GM21786 (cell line): ENCODE measurements around the gene GPRASP1.
A peak's percentile ranks its signal among the peaks of the same experiment; 100 is the strongest.
"Not testable (repeated sequence)": the region's sequence is repeated elsewhere in the genome, so short reads cannot be mapped to it uniquely, and the experiment has no call there.

Experiments
- ATAC-seq: cut with Tn5 transposase; IDR thresholded peaks from one replicate; pipeline ENCODE4 v1.9.1; 2021; ENCODE audit not compliant: unreplicated experiment

GPRASP1 gene, protein sequence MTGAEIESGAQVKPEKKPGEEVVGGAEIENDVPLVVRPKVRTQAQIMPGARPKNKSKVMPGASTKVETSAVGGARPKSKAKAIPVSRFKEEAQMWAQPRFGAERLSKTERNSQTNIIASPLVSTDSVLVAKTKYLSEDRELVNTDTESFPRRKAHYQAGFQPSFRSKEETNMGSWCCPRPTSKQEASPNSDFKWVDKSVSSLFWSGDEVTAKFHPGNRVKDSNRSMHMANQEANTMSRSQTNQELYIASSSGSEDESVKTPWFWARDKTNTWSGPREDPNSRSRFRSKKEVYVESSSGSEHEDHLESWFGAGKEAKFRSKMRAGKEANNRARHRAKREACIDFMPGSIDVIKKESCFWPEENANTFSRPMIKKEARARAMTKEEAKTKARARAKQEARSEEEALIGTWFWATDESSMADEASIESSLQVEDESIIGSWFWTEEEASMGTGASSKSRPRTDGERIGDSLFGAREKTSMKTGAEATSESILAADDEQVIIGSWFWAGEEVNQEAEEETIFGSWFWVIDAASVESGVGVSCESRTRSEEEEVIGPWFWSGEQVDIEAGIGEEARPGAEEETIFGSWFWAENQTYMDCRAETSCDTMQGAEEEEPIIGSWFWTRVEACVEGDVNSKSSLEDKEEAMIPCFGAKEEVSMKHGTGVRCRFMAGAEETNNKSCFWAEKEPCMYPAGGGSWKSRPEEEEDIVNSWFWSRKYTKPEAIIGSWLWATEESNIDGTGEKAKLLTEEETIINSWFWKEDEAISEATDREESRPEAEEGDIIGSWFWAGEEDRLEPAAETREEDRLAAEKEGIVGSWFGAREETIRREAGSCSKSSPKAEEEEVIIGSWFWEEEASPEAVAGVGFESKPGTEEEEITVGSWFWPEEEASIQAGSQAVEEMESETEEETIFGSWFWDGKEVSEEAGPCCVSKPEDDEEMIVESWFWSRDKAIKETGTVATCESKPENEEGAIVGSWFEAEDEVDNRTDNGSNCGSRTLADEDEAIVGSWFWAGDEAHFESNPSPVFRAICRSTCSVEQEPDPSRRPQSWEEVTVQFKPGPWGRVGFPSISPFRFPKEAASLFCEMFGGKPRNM (N-terminal part only)

DNA sequence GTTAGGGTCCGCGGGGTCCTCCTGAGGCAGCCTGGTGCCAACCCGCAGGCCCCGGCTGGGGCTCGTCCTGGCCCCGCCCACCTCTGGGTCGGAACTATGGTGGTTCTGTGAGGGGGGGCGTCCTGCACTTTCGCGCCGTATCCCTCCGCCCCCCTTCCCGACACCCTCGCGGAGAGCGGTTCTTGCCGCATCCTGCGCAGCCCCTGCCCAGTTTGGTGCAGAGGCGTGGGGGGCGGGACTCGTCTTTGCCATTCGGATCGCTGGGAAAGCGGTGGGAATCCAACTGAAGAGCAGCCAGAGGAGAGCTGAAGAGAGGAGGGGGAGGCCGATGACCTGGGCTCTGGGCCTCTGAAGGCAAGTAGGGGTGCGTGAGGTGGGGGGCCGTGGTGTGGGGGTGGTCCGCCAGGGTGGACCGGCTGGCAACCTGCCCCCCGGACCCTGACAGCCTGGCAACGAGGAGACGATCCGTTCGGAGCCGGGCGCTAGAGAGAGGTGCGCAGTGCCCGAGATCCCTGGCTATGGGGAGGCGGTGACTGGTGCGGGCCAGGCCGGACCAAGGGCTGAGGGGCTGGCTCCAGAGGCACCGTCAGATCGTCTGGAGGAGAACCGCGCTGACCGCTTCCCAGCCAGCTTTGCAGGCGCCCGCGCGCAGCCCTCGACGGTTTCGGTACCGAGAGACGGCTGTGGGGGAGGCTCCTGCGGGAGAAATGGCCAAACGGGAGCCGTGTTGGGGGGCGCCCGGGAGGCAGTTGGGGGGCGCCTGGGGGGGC lies at the start of gene GPRASP1:
GPRASP1 (plus strand) TSS at position 242 of the 770 bp plus-strand sequence. CDS start 2,431 bp downstream, outside the sequence.
- peak; percentile 33 for ATAC-seq

- no peak for ATAC-seq
These were observed 47.0 kb upstream of the GPRASP1 start for GRCh38 chrX:102604327-102604726.

DNA sequence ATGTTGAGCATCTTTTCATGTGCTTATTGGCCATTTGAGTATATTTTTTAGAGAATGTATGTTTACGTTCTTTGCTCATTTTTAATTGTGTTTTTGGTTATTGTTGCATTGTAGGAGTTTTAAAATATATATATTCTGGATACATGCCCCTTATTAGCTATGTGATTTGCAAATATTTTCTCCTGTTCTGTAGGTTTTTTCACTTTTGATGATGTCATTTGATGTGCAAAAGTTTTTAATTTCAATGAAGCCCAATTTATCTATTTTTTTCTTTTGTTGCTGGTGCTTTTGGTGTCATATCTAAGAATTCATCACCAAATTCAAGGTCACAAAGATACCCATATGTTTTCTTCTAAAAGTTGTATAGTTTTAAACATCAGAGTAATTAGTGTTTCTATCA lies 45.2 kb upstream of the GPRASP1 start:
- no peak for ATAC-seq

DNA sequence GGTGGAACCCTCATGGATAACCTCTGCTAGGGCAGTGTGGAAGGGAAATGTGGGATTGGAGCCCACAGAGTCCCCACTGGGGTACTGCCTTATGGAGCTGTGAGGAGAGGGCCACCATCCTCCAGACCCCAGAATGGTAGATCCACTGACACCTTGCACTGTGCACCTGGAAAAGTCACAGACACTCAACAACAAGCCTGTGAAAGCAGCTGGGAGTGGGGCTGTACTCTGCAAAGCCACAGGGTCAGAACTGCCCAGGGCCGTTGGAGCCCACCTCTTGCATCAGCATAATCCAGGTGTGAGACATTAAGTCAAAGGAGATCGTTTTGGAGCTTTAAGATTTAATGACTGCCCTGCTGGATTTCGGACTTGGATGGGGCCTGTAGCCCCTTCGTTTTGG lies 40.4 kb upstream of the GPRASP1 start:
- no peak for ATAC-seq

- ATAC-seq = no peak
These were observed 27.2 kb upstream of the GPRASP1 start for GRCh38 chrX:102624105-102624504.

DNA sequence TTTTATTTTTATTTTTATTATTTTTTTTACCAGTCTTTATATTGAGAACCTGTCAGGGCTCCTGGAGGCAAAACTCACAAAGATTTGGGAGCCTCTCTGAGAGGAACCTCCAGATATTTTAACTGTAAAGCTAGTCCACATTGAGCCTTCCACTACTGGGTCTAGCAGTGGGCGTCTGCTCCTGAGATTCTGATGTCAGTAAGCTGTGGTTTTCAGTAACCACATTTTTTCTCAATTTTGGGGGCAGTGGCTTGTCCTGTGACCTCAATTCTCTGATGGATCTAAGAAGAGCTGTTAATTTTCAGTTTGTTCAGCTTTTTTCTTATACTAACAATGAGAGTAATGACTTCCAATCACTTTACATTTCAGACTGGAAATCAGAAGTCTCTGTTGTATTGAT lies 23.6 kb upstream of the GPRASP1 start:
- ATAC-seq = no peak

DNA sequence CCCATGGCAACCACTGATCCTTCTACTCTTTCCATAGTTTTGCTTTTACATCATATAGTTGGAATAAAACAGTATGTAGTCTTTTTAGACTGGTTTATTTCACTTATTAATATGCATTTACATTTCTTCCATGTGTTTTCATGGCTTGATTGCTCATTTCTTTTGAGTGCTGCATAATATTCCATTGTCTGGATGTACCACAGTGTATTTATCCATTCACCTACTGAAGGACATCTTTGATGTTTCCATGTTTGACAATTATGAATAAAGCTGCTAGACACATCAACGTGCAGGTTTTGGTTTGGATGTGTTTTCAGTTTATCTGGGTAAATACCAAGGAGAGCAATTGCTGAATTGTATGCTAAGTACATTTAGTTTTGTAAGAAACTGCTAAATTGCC lies 13.7 kb upstream of the GPRASP1 start:
- ATAC-seq = no peak

DNA sequence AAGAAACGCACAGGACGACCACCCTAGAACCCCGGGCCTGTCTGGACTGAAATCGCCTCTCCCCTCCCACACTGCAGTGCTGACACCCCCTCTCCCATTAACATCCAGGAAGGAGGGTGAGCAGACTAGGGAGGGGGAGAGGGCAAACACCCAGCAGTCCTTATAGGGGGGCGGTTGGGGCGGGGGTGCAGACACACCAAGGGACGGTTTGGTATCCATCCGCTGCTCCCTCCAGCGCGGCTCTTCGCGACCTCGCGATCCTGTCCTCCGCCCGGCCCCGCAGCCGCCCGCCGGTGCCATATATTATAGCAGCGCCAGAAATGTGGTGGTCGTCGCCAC lies 411 bp upstream of the GPRASP1 start:
- peak; percentile 6 for ATAC-seq

- peak; percentile 76 for ATAC-seq
These were observed 877 bp downstream of the GPRASP1 start for GRCh38 chrX:102652031-102652688.

DNA sequence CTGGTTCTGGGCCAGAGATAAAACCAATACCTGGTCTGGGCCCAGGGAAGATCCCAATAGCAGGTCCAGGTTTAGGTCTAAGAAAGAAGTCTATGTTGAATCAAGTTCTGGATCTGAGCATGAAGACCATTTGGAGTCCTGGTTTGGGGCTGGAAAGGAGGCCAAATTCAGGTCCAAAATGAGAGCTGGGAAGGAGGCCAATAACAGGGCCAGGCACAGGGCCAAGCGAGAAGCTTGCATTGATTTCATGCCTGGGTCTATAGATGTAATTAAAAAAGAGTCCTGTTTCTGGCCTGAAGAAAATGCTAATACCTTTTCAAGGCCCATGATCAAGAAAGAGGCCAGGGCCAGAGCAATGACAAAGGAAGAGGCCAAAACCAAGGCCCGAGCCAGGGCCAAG lies 3.4 kb downstream of the GPRASP1 start:
- ATAC-seq = no peak

- ATAC-seq = no peak
These were observed 7.3 kb downstream of the GPRASP1 start for GRCh38 chrX:102658556-102658955.

DNA sequence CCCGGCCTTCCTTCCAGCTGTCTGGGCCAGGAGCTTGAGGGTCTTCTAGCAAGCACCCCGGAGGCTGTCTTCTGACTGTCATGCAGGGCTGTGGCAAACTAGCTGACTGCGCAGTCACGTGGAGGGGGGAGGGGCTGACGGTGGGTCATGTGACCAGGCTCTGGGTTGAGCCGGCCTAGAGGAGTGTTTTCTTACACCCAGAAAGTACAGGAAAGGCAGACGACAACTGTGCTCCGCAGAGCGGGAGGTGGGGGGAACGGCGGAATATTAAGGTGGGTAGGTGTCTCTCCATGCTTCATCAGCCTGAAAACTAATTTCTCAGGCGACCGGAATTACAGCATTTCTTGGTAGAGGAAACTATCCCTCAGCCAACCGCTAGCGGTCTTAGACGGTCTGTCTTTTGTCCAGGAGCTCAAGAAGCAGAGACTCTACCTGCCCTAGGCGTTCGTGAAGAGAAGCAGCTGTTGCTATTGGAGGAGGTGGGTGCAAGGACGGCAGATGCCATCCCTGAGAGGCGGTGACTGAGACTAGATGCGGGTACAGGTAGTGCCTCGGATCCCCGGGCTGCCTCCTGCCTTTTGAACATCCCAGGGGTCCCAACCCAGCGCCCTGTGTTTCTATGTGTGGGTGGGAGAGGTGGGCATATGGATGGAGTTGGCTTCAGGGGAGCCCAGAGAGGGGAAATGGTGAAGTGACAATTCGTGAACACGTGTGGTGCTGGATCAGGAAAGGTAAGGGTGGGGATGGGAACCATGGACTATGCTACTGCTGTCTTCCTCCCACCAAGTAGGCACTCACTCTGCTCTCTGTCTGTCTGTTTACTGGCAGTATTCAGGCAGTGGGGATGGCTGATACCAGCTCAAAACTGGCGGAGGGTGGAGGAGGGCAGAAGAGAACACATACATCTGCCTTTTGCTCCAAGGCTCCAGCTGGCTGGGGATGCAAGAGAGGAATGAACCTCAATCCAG lies 8.8 kb downstream of the GPRASP1 start:
- peak; percentile 98 for ATAC-seq

GRCh38 chrX:102663820-102664219 lies 12.5 kb downstream of the GPRASP1 start:
- ATAC-seq = not testable (repeated sequence)

DNA sequence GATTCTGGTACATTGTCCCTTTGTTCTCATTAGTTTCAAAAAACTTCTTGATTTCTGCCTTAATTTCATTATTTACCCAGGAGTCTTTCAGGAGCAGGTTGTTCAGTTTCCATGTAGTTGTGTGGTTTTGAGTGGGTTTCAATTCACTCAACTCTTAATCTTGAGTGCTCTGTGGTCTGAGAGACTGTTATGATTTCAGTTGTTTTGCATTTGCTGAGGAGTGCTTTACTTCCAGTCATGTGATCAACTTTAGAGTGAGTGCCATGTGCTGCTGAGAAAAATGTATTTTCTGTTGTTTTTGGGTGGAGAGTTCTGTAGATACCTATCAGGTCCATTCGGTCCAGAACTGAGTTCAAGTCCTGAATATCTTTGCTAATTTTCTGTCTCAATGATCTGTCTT lies 15.8 kb downstream of the GPRASP1 start:
- not testable (repeated sequence) for ATAC-seq

DNA sequence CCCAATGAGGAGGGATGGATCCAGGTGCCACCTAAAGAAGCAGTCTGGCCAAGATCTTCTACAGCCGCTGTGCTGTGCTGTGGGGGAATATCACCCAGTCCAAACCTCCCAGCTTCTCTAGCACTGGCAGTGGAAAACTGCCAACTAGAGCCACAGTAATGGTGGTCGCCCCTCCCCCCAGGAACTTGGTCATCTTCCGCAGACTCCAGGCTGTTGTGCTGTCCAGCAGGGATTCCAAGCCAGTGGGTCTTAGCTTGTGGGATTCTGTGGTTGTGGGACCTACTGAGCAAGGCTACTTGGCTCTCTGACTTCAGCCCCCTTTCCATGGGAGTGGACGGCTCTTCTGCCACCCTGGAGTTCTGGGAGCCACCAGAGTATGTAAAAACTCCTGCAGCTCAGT lies 18.2 kb downstream of the GPRASP1 start:
- ATAC-seq = no peak

GRCh38 chrX:102672856-102673255 lies 21.6 kb downstream of the GPRASP1 start:
- ATAC-seq = no peak

DNA sequence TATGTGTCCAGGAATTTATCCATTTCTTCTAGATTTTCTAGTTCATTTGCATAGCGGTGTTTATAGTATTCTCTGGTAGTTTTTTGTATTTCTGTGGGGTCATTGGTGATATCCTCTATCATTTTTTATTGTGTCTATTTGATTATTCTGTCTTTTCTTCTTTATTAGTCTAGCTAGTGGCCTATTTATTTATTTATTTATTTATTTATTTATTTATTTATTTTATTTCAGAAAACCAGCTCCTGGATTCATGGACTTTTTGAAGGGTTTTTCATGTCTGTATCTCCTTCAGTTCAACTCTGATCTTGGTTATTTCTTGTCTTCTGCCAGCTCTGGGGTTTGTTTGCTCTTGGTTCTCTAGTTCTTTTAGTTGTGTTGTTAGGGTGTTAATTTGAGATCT lies 26.2 kb downstream of the GPRASP1 start:
- not testable (repeated sequence) for ATAC-seq

DNA sequence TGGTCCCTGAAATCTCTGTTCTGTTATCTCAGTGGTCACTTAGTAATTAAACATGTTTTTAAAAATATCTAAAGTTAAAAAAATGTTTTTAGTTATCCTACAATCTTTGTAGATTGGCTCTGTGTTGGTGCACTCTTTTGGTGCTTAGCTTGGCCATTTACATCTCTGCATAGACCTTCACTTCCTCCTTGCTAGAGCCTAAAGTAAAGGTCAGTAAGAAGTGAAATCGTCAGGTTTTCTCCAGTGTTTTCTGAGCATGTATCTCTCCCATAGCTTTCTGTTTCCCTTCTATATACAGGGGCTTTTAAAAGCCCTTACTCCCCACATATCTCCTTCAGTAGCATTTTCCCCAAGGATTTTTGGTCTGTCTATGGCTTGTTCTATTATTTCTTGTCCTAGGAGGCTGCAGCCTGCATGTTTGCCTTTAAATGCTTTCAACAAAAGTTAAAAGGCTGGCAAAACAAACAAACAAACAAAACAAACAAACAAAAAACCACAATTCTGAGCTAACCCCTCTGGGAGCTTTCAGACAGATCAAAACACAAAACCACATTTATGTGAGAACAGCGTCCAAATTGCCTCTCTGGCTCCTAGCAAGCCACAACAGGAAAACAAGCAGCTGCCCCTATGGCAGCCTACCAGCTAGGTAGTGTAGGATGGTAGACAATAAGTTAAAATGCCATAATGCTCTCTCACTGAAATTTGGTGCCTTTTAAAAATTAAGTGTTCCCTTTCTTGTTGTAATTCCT lies 33.7 kb downstream of the GPRASP1 start:
- ATAC-seq = no peak

GRCh38 chrX:102694749-102695148 lies 43.5 kb downstream of the GPRASP1 start:
- no peak for ATAC-seq
